Measurements from ENCODE around the gene ALDH1A1. TPM values are rescaled to one million over a fixed set of nuclear protein-coding genes. Genes with fewer than 3 reads are reported as not detected.
A peak's percentile ranks its signal among the peaks of the same experiment; 100 is the strongest.

The ALDH1A1 gene
- total and polyA plus RNA-seq, 3 donors from 2014 or later = 307 to 474 (median 337) TPM

- Histone ChIP-seq H3K36me3 (ENCODE audit: low read depth, missing control alignments) (no peaks in the 10 kb centered on the region), H3K9me3 (no peaks in the 10 kb centered on the region), H3K27me3 (no peaks in the 10 kb centered on the region), H3K27ac (peak overlapping the region in 1 of 2 donors; percentile 20), H3K4me3 (no peak overlapping the region), H3K4me1 (no peaks in the 10 kb centered on the region)
- intact Hi-C loops (cut with DNase I; ENCODE audit: low total_unique reads) = no loop called here
- TF ChIP-seq CTCF (IDR thresholded peaks at IDR 0.05) (no peak), POLR2A (IDR thresholded peaks at IDR 0.05) (no peak)
- no peak for DNase-seq
Observed at GRCh38 chr9:72996684-72997314, 43.9 kb upstream of the ALDH1A1 start.

GRCh38 chr9:72996114-72996513, 43.3 kb upstream of the ALDH1A1 start:
- no peak for DNase-seq
- 79 to 85% methylated on average over 2 of the region's 2 CpGs for WGBS, 2 donors

GRCh38 chr9:72995131-72996024, 42.5 kb upstream of the ALDH1A1 start:
- TF ChIP-seq CTCF (IDR thresholded peaks at IDR 0.05) = no peak
- no peak for TF ChIP-seq POLR2A (IDR thresholded peaks at IDR 0.05)
- Histone ChIP-seq H3K36me3 (ENCODE audit: low read depth, missing control alignments) (no peaks in the 10 kb centered on the region), H3K27ac (peak overlapping the region in 1 of 2 donors; percentile 15), H3K27me3 (no peaks in the 10 kb centered on the region), H3K4me1 (no peaks in the 10 kb centered on the region), H3K9me3 (no peaks in the 10 kb centered on the region), H3K4me3 (no peak overlapping the region)
- peak; percentile 28 for DNase-seq
- intact Hi-C loops (cut with DNase I; ENCODE audit: low total_unique reads) = no loop called here
- WGBS, 2 donors = 74 to 77% methylated on average over 5 of the region's 5 CpGs

More at GRCh38 chr9:72996114-72996513, 43.3 kb upstream of the ALDH1A1 start:
- H3K27me3 ChIP-seq = no peaks in the 10 kb centered on the region
- TF ChIP-seq POLR2A (IDR thresholded peaks at IDR 0.05) (no peak), CTCF (IDR thresholded peaks at IDR 0.05) (no peak)
- no peaks in the 10 kb centered on the region for H3K9me3 ChIP-seq
- no peaks in the 10 kb centered on the region for H3K4me1 ChIP-seq
- peak overlapping the region in 1 of 2 donors; percentile 20 for H3K27ac ChIP-seq
- no peaks in the 10 kb centered on the region for H3K36me3 ChIP-seq (ENCODE audit: low read depth, missing control alignments)
- intact Hi-C loops (cut with DNase I; ENCODE audit: low total_unique reads) = no loop called here
- H3K4me3 ChIP-seq = no peak overlapping the region

GRCh38 chr9:72991772-72992171, 38.9 kb upstream of the ALDH1A1 start:
- Histone ChIP-seq H3K27me3 (no peaks in the 10 kb centered on the region), H3K9me3 (no peaks in the 10 kb centered on the region), H3K4me3 (no peak overlapping the region), H3K4me1 (no peaks in the 10 kb centered on the region), H3K27ac (no peak overlapping the region), H3K36me3 (ENCODE audit: low read depth, missing control alignments) (no peaks in the 10 kb centered on the region)
- intact Hi-C loops (cut with DNase I; ENCODE audit: low total_unique reads) = no loop called here
- 95 to 97% methylated on average over 2 of the region's 2 CpGs for WGBS, 2 donors
- no peak for TF ChIP-seq CTCF (IDR thresholded peaks at IDR 0.05)
- no peak for TF ChIP-seq POLR2A (IDR thresholded peaks at IDR 0.05)
- DNase-seq = no peak
